Activated T-helper 1 cell treated with anti-CD3 and anti-CD28 coated beads, Interleukin-2, amount 50 U/mL, for 16 hours (primary cell): ENCODE data around the gene LMCD1.

Experiments used
- DNase-seq, 2 donors: peaks; one replicate each; pipeline ENCODE4 v3.0.0-alpha.2; 2020; ENCODE audit warnings: low read depth in 1 of 2, low spot score in 1 of 2

Gene LMCD1

DNA sequence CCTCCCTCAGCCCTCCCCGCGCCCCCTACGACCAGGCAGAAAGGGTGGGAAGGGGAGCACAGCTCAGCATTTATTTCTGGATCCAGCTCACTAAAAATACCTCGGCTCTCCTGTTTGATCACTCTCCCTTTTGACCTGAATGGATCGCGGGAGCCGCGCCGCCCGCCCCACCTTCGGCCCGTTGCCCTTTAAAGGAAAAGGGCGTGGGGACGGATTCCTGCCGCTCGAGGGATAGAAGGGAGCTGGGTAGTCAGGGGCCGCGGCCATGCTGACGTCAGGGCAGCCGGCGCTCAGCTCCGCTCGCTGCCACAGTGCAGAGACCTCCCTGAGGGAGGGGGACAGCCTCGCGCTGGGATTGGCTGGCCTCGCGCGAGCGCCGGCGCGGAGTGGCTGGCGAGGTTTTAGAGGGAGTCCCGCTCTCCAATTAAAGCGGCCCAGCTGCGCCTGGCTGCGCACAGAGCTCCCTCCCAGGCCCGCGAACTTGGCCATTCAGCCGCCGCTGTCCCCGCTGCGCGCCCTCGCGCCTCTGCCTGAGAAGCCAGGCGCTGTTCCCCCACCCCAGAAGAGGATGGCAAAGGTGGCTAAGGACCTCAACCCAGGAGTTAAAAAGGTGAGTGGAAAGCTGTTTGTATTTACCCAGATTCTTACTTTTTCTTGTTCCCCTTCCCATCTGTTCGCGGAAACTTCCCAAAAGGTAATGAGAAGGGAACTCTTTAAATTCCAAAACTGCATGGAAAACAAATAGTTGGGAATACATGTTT, at the start of gene LMCD1:
Gene LMCD1, plus strand, starts transcription at position 453 of the 761 bp plus-strand sequence. Its CDS starts 116 bp downstream, at position 569.
- DNase-seq: peak; percentile 44 to 61

DNA sequence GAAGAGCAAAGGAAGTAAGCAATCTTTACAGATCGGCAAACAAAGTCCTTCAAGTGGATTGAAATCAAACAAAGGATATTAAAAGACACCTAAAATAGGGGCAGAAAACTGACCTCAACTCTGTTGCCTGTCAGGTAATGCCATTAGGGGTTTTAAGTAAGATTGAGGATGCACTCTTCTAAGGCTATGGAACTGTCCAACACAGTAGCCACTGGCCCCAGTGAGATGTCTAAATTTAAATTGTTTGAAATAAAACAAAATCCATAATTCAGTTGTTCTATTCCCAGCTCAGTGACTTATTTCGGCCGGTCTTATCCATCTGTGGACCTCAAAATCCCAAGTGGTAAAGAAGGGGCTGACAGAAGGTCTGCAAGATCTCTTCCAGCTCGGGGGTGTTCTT, 49.5 kb upstream of the LMCD1 start:
- no peak for DNase-seq

DNA sequence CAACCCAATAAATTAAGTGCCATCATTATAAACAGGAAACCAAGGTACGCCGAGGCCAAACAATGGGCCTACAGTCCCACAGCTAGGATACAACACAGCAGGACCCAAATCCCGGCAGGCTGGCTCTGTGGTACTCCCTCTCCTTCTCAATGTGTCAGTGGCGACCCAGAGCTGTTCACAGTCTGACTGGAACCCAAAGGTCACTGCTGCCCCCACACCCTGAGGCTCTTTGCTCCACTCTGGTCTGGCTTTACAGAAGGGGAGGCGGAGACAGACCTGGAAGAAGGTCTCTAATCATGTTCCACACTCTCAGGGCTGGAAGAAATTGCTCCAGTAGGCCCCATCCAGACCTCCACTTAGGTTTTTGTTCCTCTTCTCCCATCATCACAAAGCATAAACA, 48.5 kb upstream of the LMCD1 start:
- DNase-seq: no peak

- no peak for DNase-seq
Measured at GRCh38 chr3:8455526-8456411, 45.9 kb upstream of the LMCD1 start.

GRCh38 chr3:8456412-8456811, 45.2 kb upstream of the LMCD1 start:
- no peak for DNase-seq

DNA sequence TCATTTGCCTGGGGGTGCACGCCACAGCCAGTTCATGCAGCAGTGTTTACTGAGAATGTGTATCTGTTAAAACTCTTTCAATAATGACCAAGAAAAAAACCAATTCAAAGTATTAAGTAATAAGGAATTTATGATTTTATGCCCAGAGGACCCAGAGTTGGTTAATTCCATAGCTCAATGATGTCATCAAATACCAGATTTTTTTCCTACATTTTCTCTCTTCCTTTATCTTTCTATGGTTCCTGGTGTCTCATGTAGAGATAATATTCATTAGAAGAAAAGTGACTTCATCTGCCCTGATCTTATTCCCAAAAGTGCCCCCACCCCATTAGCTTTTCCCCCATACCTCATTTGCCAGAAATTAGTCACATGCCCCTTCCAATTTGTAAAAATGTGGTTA, 44.6 kb upstream of the LMCD1 start:
- DNase-seq: no peak

DNA sequence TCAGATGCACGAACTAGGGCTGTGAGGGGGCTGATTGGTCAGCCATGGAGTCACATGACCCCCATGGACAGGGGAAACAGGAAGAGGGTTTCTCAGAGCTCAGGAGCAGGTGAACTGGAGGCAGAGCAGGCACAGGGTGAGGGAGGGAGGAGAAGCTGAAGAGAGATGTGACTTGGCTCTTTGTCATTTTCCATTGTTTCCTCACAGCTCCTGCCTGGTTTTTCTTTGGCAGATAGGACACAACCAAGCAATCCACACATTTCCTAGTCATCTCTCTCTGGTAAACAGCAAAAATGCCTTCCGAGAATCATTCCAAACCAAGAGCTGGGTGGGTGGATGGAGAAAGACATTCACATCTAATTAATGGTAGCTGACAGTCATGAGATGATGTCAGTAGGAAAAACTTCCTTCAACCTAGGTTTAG, 43.4 kb upstream of the LMCD1 start:
- DNase-seq: no peak

DNA sequence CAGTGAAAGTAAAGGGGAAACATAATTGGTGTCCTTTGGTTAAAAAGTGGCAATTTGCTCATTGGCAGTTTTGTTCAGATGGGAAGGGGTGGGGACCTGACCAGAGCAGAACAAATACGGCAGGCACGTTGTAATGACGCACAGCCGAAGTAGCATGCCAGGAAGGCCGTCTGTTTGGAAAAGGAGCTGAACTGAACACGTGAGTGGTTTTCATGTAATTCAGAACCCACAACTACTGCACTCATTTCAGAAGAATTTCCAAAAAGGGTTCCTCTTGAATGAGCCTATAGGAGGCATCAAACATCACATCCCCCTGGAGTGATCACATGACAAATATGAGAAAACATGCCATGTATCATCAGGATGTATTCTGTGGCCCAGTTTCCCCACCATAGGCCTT, 42.9 kb upstream of the LMCD1 start:
- no peak for DNase-seq

DNA sequence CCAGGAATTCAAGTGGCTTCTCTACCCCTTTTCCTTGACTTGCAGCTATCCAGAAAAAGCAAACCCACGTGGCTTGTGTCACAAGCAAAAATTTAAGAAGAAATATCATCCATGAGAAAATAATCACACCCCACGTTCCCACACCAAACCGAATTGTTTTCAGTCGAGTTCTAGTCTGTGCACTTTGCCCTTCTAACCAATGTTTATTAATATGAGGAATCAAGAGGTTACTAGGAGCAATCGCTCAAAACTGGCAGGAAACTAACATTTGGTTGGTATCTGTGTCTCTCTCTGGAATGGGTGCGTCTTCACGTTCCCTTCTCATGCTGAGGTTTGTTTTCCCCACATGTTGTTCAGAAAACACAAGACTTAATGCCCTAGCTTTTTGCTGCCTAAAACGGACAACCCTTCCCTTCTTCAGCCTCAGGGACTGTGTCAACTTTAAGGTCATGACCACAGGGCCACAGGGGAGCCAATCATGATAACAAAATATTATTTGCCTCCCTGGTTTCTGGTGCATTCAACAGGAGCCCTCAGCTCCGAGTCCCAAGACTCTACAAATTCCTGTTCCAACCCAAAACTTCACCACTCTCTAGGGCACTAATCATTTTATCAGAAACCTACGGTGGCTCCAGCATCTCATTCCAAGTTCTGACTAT, 41.4 kb upstream of the LMCD1 start:
- DNase-seq: no peak

- DNase-seq: no peak
Measured at GRCh38 chr3:8460815-8461456, 40.7 kb upstream of the LMCD1 start.

GRCh38 chr3:8464668-8465067, 37.0 kb upstream of the LMCD1 start:
- no peak for DNase-seq

GRCh38 chr3:8466526-8466925, 35.1 kb upstream of the LMCD1 start:
- no peak for DNase-seq

- no peak for DNase-seq
Measured at GRCh38 chr3:8470801-8471200, 30.8 kb upstream of the LMCD1 start.

GRCh38 chr3:8472549-8472948, 29.1 kb upstream of the LMCD1 start:
- no peak for DNase-seq

DNA sequence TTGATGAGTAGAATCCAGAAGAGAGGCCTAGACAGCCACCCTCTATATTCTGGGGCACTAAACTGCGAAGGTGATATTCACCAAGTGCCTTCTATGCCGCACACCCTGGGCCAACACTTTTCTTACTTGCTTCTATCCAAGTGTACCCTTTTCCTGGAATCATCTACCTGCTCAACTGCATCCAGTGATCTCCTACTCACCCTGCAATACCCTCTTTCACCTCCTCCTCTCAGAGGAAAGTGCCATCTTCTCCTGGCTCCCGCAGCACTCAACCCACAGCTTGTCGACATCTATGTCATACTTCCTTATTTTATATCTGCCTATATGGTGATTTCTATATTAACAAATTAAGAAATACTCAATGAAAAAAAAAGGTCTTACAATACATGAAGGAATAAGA, 28.6 kb upstream of the LMCD1 start:
- no peak for DNase-seq

GRCh38 chr3:8473990-8474389, 27.6 kb upstream of the LMCD1 start:
- no peak for DNase-seq

DNA sequence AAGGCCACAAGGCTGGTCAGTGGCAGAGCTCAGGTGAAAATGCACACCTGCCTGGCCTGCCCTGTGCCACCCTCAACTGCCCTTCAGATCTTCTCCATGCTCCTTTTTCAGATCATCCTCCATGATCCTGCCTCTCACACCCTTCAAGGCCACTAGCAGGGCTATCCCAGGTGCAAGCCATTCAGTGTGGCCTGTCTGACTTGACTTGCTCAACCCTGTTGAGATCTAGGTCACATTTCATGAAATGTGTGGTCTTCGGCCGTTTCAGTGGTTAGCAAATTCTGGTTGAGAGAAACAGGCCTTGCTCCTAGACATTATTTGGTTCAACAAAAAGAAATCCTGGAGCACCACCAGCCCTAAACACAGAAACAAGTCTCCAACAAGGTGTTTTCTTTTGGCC, 26.6 kb upstream of the LMCD1 start:
- no peak for DNase-seq

DNA sequence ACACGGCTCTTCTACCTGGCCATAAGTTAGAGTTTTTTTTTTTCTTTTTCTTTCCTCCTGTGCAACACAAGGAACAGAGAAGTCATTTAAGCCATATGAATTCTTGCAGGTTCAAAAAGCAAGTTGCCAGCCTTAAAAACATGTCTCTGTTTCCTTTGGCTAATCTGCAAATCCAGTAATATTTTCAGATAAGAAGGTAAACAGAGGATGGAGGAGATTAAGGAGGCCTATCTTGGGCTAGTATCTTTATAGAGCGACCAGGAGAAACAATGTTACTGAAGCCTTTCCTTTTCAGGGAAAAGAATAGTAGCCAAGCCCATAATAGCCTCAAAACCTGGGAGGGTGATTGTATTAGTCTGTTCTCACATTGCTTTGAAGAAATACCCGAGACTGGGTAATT, 20.9 kb upstream of the LMCD1 start:
- DNase-seq: no peak

DNA sequence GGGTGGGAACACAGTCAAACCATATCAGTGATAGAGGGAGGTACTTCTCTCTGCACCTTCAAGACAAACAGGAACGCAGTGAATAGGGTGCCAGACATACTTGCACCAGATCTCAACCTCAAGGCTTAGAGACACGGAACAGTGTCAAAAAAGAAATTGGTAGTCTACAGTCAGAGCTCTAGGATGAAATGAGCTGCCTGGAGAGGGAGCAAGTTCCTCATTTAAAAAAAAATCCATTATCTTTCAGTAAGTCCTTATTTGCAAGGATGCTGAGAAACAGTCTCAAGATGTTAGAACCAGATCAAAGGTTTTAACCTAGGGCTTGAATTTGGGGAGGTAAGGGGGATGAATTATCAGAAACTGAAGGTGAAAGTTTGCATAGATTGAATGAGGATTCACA, 20.2 kb upstream of the LMCD1 start:
- DNase-seq: no peak

DNA sequence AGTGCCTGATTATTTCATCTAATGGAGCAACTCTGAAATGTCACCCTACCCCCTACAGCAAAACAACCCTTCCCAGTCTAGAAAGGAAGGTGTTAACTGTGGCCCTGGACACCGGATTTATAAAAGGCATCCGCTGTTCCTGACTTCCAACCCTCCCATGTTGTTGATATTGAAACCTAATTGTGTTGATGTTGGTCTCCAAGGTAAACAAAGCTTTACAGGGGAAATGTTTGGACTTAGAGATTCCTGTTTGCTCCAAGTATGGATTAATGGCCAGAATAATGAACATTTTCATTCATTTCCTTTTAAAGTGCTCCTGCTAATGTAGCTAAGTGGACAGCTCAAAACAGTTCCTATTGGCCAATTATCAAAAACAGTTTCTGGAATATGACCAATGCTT, 19.4 kb upstream of the LMCD1 start:
- DNase-seq: no peak

DNA sequence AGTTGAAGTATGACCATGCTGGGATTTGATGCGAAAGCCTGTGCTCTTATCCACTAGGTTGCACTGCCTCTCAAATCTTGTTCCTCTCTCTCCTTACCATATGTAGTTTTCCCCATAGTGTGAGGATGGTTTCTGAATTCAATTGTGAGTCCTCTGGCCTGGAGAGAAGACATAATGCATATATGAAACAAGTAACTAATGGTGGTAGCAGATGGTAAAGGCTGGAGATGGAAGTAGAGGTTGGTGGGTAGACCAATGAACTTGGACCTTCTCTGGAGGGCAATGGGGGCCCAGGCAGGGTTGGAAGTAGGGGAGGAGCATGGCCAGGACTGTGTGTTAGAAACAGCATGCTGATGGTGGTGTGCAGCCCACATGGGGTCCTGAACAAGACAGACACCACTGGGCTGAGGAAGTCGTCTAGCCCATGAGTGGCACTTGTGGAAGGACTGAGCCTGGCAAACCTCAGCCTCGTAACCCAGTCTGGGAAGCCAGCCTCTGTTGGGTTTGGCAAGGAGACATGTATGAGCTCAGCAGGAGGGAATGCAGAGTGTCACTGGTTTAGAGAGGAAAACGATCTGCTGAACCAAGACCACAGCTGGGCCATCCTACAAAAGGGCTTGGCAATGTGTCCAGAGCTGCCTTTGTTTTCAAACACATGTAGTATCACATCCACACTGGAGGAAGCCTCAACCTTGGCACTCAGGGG, 18.5 kb upstream of the LMCD1 start:
- no peak for DNase-seq
